GM19035 (cell line): ENCODE data around the gene ATP6V0A4.
"Not testable (repeated sequence)": the region's sequence is repeated elsewhere in the genome, so short reads cannot be mapped to it uniquely, and the experiment has no call there.

Experiments
- ATAC-seq: cut with Tn5 transposase; IDR thresholded peaks from one replicate; pipeline ENCODE4 v1.9.1; 2021; ENCODE audit not compliant: unreplicated experiment

ATP6V0A4 gene

GRCh38 chr7:138752518-138753149 lies 45.4 kb downstream of the ATP6V0A4 start:
- peak; percentile 57 for ATAC-seq

DNA sequence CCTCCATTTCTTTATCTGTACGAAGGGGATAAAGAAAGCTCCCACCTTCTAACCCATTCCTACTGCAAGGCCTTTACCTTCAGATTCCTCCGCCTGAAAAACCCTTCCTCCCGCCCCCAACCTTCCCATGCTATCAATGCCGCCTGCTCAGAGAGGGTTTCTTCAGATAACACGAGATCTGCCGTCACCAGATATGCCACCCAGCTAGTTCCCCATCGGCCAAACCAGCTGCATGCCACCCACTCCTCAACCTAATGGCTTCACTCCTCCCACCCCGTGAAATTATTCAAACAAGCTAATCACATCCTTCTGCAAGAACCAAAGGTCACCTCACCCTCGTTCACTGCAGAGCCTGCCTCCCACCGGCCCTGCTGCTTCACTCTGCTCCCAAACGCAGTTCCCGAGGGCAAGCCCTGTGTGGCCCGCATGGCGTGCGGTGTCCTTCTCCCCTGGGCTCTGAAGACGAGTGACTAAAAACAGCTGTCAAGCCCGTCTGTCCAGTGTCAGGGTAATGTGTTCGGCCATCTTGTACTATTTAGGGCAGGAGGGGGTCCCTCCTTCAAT lies 47.0 kb downstream of the ATP6V0A4 start:
- ATAC-seq = no peak

- no peak for ATAC-seq
These were observed 47.5 kb downstream of the ATP6V0A4 start for GRCh38 chr7:138750473-138750872.

DNA sequence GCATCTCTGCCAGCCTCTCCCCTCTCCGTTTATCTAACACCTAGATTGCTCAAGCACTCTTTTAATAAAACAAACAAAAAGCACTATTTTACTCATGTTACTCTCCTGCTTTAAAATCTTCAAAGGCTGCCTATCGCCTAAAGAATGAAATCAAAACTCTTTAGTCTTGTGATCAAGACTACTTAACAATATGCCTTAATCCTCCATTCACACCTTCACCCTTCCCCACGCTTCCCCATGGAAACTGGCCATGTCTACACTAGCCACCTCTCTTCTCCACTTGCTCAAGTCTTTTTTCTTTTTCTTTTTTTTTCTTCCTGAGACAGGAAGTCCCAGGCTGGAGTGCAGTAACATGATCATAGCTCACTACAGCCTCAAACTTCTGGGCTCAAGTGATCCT lies 48.0 kb downstream of the ATP6V0A4 start:
- ATAC-seq = no peak

- ATAC-seq = no peak
These were observed 49.3 kb downstream of the ATP6V0A4 start for GRCh38 chr7:138748666-138749065.

DNA sequence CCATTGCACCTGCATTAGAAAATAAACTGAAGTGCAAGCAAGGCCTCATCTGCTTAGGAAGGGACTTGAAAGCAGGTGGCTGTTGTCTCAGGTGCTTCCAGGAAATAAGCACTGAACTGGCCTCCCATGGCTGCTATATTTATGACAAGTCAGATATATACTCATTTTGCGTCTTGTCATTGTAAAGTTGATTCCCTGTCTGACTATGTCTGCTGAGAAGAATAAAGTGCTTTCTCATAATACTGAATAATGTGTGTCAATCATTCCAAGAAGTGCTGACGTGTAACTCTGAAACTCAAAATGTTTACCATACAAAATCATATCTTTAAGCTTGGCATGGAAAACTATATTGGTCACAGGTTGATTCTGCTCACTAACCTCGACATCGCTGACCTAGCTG lies 51.9 kb downstream of the ATP6V0A4 start:
- ATAC-seq = no peak

GRCh38 chr7:138745189-138745588 lies 52.8 kb downstream of the ATP6V0A4 start:
- no peak for ATAC-seq

- ATAC-seq = no peak
These were observed 56.6 kb downstream of the ATP6V0A4 start for GRCh38 chr7:138741453-138741735.

DNA sequence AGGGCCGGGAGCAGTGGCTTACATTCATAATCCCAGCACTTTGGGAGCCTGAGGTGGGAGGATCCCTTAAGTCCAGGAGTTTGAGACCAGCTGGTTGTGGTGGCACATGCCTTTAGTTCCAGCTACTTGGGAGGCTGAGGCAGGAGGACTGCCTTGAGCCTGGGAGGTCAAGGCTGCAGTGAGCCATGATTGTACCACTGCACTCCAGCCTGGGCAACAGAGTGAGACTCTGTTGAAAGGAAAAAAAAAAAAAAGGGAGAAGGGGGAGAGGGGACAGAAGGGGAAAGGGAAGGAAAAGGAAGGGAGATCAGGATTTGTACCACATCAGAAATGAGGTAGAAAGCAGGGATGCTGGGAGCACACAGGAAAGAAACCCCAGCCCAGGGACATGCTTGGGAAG lies 58.1 kb downstream of the ATP6V0A4 start:
- no peak for ATAC-seq

DNA sequence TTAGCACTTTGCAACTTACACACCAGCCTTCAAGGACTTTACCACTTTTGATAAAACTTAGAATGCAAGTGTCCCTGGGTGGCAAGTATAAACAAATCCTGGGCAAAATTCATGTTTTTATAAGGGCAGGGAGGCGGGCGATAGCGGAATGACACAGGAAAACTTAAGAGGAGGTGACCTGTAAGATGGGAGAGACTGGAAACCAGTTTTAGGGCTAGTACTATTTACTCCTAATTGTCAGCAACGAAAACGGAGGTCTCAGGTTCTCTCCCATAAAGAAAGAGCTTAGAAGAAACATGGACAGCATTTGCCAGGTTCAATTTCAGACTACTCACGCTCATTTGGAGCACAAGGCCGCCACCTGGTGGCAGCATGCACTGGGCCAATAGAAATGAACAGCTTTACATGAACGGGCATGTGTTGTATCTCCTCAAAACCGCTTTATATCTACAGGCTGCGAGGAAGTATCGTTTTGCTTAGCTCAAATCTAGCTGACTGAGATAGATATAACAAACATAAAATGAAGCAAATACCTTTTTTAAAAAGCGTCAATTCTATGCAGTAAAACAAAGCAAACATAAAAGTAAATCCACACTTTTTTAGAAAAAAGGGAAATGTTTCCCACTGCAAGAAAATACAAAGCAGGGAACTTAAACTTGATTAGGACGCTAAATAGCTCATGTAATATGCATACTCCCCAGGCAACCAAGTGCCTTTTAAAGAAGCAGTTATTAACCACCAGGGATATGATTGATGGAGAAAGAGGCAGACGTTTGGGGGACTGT lies 59.3 kb downstream of the ATP6V0A4 start:
- peak; percentile 98 for ATAC-seq

GRCh38 chr7:138738114-138738513 lies 59.9 kb downstream of the ATP6V0A4 start:
- no peak for ATAC-seq

DNA sequence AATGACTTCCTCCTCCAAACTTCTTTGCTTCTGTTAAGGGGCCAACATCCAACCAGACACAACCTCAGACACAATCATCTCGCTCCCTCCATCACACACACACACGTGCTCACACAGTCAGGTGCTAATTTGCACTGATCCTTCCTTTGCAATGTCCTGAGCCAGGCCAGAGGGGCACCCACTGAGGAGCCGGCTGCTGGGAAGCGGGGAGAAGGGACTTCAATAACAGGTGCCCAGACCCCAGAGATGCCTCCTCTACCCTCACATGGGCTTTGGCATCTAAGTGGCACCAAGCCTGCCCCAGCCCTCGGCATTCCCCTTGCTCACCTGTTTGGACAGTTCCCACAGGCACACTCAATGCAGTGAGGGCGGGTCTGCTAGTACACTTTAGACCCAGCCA lies 62.6 kb downstream of the ATP6V0A4 start:
- ATAC-seq = no peak

- not testable (repeated sequence) for ATAC-seq
These were observed 66.3 kb downstream of the ATP6V0A4 start for GRCh38 chr7:138731733-138732132.

GRCh38 chr7:138729444-138729843 lies 68.6 kb downstream of the ATP6V0A4 start:
- no peak for ATAC-seq

DNA sequence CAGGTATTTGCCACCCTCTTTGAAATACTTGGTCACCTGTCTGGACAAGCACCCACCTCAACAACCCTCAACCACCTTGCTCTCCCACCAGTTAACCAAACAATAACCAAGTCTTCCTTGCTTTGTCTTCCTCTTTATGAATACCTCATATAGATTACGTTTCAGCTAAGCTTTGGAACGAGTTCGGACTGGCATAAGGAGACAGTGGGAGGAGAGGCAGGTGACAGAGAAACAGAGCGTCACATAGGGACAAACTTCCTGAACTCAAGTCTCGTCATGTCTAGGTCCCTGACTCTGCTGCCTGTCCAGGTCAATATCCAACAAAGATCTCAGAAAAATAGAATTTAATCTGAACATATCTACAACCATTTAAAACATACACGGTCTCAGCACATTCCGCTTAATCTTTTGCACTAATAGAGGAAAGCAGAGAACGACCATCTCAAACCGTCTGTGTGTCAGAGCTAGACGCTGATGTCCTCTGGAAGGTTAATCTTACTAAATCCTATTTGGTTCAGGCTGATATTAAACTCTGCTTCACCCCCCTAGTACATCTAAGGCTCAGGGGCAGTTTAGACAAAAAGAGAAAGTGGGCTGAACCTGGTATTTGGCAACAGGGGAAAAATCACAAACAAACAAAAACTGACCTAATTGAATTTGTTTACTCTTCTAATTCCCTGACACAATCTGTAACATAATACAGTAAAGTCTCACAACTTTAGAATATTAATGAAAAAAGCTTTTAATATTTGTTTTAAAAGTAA lies 70.5 kb downstream of the ATP6V0A4 start:
- ATAC-seq = no peak

DNA sequence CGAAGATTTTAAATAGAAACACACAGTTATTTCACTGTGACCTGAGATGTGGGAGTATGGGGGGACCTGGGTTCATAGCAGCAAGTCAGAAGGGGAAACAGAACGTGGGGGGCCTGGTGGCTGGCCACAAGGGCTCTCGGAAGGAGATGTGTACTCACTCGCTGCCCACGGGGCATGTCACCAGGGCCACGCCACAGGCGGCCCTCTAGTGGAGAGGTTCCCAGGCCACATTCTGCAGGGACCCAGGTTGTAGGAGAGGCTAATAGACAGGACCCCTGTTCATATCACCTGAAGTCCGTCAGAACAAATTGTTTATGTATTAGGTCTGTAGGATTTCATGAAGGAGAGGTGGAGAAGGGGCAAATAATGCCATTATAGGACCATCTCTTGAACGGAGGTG lies 71.7 kb downstream of the ATP6V0A4 start:
- no peak for ATAC-seq

- ATAC-seq = no peak
These were observed 77.7 kb downstream of the ATP6V0A4 start for GRCh38 chr7:138720286-138720685.

- ATAC-seq = no peak
These were observed 81.1 kb downstream of the ATP6V0A4 start for GRCh38 chr7:138716889-138717288.

GRCh38 chr7:138713191-138713590 lies 84.8 kb downstream of the ATP6V0A4 start:
- ATAC-seq = no peak

- ATAC-seq = no peak
These were observed 85.3 kb downstream of the ATP6V0A4 start for GRCh38 chr7:138712652-138713051.

DNA sequence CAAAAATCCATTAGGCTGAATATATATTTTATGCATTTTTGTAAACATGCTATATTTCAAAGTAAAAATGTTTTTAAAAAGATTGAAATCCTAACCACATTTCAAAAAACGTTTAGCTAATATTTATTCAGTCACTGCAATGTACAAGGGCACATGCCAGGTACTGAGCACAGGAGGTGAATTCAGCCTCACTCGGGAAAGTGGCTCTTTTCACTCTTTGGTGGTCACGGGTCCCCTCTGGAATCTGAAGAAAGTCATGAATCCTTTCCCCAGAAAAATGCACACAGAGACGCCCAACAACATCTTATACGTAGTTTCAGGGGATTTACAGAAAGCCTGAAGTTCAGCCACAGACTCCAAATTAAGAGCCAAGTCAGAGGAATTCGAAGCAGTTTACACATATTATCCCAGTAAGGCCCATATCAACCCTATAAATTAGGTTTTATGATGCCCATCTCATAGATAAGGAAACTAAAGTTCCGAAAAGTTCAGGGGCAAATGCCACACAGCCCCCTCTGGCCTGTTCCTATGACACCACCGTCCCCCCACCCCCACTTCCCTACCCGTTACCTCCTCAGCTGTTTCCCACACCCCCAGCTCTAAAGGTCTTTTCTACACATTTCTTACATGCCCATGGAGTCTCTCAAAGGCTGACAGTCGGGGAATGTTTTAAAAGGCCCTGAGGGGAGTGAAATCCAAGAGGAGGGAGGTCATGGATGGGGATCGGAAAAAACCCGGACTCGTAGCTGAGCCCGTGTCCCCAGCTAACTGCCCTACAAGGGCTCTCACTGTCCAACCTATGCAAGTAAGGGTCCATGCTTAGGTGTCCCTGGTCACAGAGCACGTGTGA lies 87.2 kb downstream of the ATP6V0A4 start:
- ATAC-seq = no peak
